Skeletal muscle satellite cell (primary cell): ENCODE results near the gene GDF11. TPM values are rescaled to one million over a fixed set of nuclear protein-coding genes. Genes with fewer than 3 reads are reported as not detected.
A peak's percentile ranks its signal among the peaks of the same experiment; 100 is the strongest.

Experiments used
- H3K27me3 ChIP-seq: 2 replicates; pipeline ENCODE4 v1.7.0; 2013; ENCODE audit warnings: low read length; ENCODE audit not compliant: control insufficient read depth, insufficient read depth
- H3K36me3 ChIP-seq: 2 replicates; pipeline ENCODE4 v1.7.0; 2013; ENCODE audit warnings: mild to moderate bottlenecking, control low read depth, low read length; ENCODE audit not compliant: insufficient read depth
- H3K4me1 ChIP-seq: 2 replicates; pipeline ENCODE4 v1.7.0; 2013; ENCODE audit warnings: low read length; ENCODE audit not compliant: control insufficient read depth, insufficient read depth
- H3K4me2 ChIP-seq: 2 replicates; pipeline ENCODE4 v1.7.0; 2013; ENCODE audit warnings: mild to moderate bottlenecking, low read length
- H3K4me3 ChIP-seq: 2 replicates; pipeline ENCODE4 v1.7.0; 2013; ENCODE audit warnings: low read length
- H3K9ac ChIP-seq: 2 replicates; pipeline ENCODE4 v1.7.0; 2013; ENCODE audit warnings: mild to moderate bottlenecking, low read depth, low read length, moderate library complexity
- H3K9me3 ChIP-seq: replicated peaks from 2 replicates; pipeline ENCODE4 v1.7.0; 2013; ENCODE audit warnings: mild to moderate bottlenecking, control low read depth, low read length
- total RNA-seq: library from RNA; depleted of rRNA; stranded (reverse); fragments of >200 nt; gene quantifications from 2 replicates; pipeline ENCODE4 v1.2.3, GENCODE V29; 2012; rRNA removed

GDF11 gene
- 3.3 and 3.7 TPM in 2 replicates for total RNA-seq

- no peaks in the 10 kb centered on the region for H3K27me3 ChIP-seq
- peak within 1 kb of the TSS; percentile 67 for H3K9ac ChIP-seq
- no peaks in the 10 kb centered on the region for H3K36me3 ChIP-seq
- H3K4me2 ChIP-seq = peak within 1 kb of the TSS; percentile 97
- H3K4me1 ChIP-seq = peaks cover 26% of the 10 kb centered on the region
- H3K4me3 ChIP-seq = peak within 1 kb of the TSS; percentile 93
- H3K9me3 ChIP-seq = no peaks in the 10 kb centered on the region
These were observed at the start of gene GDF11 for GRCh38 chr12:55742719-55743405. GDF11 (plus strand) TSS chr12:55743122; CDS start chr12:55743317, 195 bp downstream.

- Histone ChIP-seq H3K27me3 (no peaks in the 10 kb centered on the region), H3K4me2 (no peak overlapping the region), H3K36me3 (peaks cover 18% of the 10 kb centered on the region), H3K9ac (no peak overlapping the region), H3K9me3 (no peaks in the 10 kb centered on the region), H3K4me1 (no peaks in the 10 kb centered on the region), H3K4me3 (no peak overlapping the region)
These were observed 49.4 kb upstream of the GDF11 start for GRCh38 chr12:55693323-55694187.

- H3K4me3 ChIP-seq = no peak overlapping the region
- H3K9ac ChIP-seq = no peak overlapping the region
- no peaks in the 10 kb centered on the region for H3K9me3 ChIP-seq
- H3K4me1 ChIP-seq = no peaks in the 10 kb centered on the region
- peaks cover 15% of the 10 kb centered on the region for H3K36me3 ChIP-seq
- H3K27me3 ChIP-seq = no peaks in the 10 kb centered on the region
- no peak overlapping the region for H3K4me2 ChIP-seq
These were observed 48.8 kb upstream of the GDF11 start for GRCh38 chr12:55694188-55694515.

GRCh38 chr12:55694651-55695050 lies 48.3 kb upstream of the GDF11 start:
- Histone ChIP-seq H3K4me2 (no peak overlapping the region), H3K9ac (no peak overlapping the region), H3K36me3 (peaks cover 14% of the 10 kb centered on the region), H3K9me3 (no peaks in the 10 kb centered on the region), H3K4me3 (no peak overlapping the region), H3K27me3 (no peaks in the 10 kb centered on the region), H3K4me1 (no peaks in the 10 kb centered on the region)

GRCh38 chr12:55695349-55695748 lies 47.6 kb upstream of the GDF11 start:
- Histone ChIP-seq H3K27me3 (no peaks in the 10 kb centered on the region), H3K36me3 (peaks cover 14% of the 10 kb centered on the region), H3K4me2 (no peak overlapping the region), H3K4me3 (no peak overlapping the region), H3K9ac (no peak overlapping the region), H3K9me3 (no peaks in the 10 kb centered on the region), H3K4me1 (peaks cover 2% of the 10 kb centered on the region)

- Histone ChIP-seq H3K4me2 (no peak overlapping the region), H3K4me1 (peaks cover 10% of the 10 kb centered on the region), H3K4me3 (no peak overlapping the region), H3K9ac (no peak overlapping the region), H3K9me3 (no peaks in the 10 kb centered on the region), H3K36me3 (peaks cover 14% of the 10 kb centered on the region), H3K27me3 (no peaks in the 10 kb centered on the region)
These were observed 46.8 kb upstream of the GDF11 start for GRCh38 chr12:55696141-55696540.

- Histone ChIP-seq H3K36me3 (peaks cover 14% of the 10 kb centered on the region), H3K27me3 (no peaks in the 10 kb centered on the region), H3K4me3 (no peak overlapping the region)
These were observed 46.0 kb upstream of the GDF11 start for GRCh38 chr12:55696796-55697462.

GRCh38 chr12:55697686-55698085 lies 45.2 kb upstream of the GDF11 start:
- Histone ChIP-seq H3K9me3 (no peaks in the 10 kb centered on the region), H3K4me2 (no peak overlapping the region), H3K36me3 (peaks cover 14% of the 10 kb centered on the region), H3K9ac (no peak overlapping the region), H3K4me3 (no peak overlapping the region), H3K27me3 (no peaks in the 10 kb centered on the region), H3K4me1 (peaks cover 12% of the 10 kb centered on the region)

More at GRCh38 chr12:55696796-55697462, 46.0 kb upstream of the GDF11 start:
- Histone ChIP-seq H3K9me3 (no peaks in the 10 kb centered on the region), H3K9ac (no peak overlapping the region), H3K4me2 (no peak overlapping the region), H3K4me1 (peaks cover 12% of the 10 kb centered on the region)

- Histone ChIP-seq H3K4me2 (no peak overlapping the region), H3K36me3 (peaks cover 14% of the 10 kb centered on the region)
These were observed 44.5 kb upstream of the GDF11 start for GRCh38 chr12:55698241-55698955.

GRCh38 chr12:55698965-55699364 lies 44.0 kb upstream of the GDF11 start:
- H3K4me3 ChIP-seq = no peak overlapping the region
- peaks cover 14% of the 10 kb centered on the region for H3K36me3 ChIP-seq

More at GRCh38 chr12:55698241-55698955, 44.5 kb upstream of the GDF11 start:
- Histone ChIP-seq H3K9ac (no peak overlapping the region), H3K4me1 (peaks cover 19% of the 10 kb centered on the region), H3K27me3 (no peaks in the 10 kb centered on the region), H3K4me3 (no peak overlapping the region), H3K9me3 (no peaks in the 10 kb centered on the region)

More at GRCh38 chr12:55698965-55699364, 44.0 kb upstream of the GDF11 start:
- no peaks in the 10 kb centered on the region for H3K27me3 ChIP-seq
- H3K9ac ChIP-seq = no peak overlapping the region
- H3K4me1 ChIP-seq = peaks cover 25% of the 10 kb centered on the region
- no peak overlapping the region for H3K4me2 ChIP-seq
- no peaks in the 10 kb centered on the region for H3K9me3 ChIP-seq
